ENCODE data around the gene PROSER2.

PROSER2 gene, protein sequence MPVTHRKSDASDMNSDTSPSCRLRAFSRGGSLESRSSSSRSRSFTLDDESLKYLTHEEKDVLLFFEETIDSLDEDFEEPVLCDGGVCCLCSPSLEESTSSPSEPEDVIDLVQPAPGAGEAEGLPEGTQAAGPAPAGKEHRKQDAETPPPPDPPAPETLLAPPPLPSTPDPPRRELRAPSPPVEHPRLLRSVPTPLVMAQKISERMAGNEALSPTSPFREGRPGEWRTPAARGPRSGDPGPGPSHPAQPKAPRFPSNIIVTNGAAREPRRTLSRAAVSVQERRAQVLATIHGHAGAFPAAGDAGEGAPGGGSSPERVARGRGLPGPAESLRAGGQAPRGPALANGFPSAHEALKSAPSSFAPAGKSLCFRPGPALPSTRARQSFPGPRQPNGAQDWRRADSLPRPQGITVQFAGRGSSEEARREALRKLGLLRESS

DNA sequence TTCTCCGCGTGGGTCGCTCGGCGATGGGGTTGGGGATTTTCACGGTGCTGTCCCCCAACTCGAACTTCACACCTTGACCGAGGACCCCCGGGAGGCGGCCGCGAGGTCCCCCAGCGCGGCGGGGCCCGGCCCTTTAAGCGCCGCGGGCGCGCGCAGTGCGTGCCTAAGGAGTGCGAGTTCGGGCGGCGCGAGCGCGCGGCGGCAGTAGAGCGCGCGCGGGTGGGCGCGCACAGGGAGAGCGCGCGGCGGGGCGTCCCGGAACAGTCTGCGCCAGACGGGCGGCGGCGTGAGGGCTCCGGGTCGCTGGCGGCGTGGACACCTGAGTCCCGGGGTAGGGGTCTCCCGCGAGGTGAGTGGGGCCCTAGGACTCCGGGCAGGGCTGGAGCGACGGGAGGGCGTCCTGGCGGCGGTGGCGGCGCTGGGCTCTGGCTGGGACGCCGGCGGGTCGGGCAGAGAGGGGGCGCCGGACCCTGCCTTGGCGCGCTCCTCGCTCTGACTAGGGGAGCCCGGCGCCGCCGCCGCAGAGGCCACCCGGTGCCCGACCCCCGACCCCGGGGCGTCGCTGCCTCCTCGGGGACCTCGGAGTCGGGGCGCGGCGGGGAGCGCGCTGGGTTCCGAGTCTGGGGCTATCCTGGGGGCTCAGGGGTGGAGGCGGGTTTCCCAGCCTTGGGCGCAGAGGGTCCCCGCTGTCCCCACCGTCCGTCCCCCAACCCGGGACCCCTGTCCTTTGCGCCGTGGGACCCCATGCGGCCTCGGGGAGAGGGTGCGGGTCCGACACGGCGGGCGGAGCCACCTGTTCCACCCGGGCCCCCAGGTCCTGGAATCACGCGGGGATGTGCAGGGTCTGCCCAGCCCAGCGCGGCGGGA is at the start of gene PROSER2:
Gene PROSER2, plus strand, starts transcription at position 235 of the 867 bp plus-strand sequence. CDS start 28,722 bp downstream, outside the sequence.
- no peak for DNase-seq

DNA sequence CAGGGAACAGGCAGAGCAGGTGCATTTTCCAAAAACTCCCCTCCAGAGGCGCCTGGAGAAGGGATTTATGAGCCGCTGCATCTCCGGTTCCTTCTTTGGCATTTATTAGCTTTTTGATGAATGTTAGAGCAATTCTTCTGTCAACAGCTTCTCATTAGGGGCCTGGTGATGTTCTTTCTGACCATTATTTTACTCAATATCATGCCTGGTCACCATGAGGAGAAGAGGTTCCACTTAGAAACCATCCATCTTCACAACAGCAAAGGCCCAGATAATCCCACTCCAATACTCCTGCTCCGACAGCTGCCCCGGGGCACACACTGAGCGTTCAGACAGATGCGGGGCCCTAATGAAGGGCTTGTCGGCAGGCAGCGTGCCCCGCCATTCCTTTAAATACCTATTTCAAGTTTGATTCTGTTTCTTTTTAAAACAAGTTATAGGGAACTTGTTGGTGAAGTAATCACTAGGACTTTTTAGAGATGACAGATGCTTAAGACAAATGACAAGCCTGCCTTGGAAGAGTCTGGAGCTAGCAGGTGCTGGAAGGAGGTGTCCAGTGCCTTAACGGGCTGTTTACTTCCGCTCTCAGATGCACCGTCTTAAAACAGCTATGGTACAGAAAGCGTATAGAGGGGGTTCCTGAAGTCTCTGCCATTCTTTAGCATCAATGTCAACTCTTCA is 49.3 kb upstream of the PROSER2 start:
- DNase-seq = no peak

DNA sequence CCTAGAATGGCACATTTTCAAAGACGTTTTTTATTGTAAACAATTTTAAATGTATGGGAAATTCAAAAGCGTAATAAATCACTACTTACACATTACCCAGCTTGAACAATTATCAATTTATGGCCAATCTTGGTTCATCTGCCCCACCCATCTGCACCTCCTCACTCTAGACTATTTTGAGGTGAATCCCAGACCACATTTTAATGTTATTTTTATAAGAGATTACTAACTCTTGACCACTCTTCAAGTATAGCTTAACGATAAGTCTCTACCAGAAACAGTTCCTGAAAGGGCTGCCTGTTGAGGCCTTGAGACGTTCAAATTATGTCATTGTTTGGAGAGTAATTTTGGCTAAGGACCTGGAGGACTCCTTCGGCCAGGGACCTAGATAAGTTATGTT is 47.7 kb upstream of the PROSER2 start:
- no peak for DNase-seq

DNA sequence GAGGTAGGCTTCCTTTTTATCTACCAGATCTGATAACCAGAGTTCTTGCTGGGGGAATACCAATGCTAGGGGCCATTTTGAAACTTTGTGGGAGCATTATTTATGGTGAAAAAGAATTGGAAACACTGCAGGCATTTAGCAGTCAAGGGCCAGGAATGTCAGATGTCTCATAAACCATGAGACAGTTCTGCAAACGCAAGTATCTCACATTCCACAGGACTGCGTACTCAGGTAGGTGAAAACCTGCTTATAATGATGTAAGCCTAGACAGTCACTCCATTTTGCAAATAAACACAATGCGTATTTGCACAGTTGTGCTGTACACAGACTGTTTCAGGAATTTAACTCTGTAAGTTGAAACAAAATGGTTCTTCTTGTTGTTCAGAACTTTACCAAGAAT is 47.1 kb upstream of the PROSER2 start:
- no peak for DNase-seq

DNA sequence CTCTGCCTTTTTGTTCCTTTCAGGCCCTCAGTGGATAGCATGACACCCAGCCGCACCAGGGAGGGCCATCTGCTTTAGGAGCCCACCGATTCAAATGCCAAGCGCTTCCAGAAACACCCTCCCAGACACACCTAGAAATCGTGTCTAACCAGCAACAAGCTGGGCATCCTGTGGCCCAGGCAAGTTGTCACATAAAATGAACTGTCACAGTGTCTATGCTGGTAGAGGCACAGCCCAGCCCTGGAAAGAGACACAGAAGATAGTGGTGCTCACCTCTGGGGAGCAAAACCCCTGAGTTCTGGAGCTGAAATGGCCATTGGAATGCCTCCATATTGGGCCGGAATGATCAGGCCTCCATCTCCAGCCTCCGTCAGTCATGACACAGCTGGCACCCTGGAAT is 42.0 kb upstream of the PROSER2 start:
- DNase-seq = no peak

DNA sequence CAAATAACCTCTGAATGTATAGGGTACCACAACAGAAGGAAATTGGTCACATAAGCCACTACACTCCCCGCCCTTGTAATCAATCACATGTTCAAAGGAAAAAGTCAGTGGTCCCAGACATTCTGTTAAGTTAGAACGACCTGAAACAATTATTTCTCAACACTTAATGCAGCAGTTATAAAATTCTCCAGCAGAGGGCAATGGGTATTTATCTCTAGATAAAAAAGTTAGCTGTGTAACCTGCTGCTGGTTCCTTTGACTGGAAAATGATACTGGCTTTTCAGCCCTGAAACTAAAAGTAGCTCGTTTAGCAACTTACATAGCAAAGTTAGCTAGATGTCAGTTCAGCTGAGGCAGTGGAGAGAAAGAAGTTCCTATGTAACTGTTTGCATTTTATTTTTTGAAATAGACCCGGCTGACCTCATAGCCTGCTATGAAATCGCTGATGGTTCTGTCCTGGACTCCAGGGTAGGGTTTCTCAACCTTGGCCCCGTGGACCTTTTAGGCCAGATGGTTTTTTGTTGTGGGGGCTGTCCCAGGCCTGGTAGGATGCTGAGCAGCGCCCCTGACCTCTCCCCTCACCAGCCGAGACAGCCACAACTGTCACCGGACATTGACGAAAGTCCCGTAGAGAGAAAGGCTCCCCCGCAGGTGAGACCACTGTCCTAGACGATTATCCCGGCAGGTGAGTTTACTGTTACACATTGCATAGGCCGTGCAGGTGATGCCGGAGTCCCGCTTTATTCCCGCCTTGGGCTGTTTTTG is 40.2 kb upstream of the PROSER2 start:
- peak; percentile 74 for DNase-seq

DNA sequence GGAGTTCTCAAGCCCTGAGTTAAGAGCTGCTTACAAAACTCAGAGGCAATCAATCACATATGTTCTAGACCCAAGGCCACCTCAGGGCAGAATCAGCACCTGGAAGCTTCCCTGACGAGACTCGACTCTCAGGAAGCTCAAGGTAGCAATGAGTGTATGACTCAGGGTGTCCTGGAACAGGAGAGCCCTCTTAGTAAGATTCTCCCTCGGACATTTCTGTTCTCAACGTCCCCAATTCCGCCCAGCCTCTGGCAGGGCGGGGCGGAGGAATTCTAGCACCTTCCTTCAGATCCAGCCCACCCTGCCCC is 39.6 kb upstream of the PROSER2 start:
- no peak for DNase-seq

DNA sequence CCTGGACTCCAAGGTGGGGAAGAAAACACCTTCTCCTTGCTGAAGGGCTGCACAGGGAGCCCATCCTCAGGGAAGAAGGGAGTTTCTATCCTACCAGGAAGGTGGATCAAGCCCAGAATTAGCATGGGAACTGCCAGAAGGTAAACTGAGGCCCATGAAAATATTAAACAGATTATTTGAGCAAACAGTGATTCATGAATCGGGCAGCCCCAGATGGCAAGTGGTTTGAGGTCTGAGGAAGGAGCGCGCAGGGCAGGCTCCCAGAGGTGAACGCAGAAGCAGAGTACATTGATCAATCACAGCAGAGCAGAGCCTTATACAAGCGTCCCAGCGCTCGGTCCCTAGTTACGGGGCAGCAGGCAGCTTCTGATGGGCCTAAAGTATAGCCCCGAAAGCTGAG is 35.8 kb upstream of the PROSER2 start:
- DNase-seq = no peak

DNA sequence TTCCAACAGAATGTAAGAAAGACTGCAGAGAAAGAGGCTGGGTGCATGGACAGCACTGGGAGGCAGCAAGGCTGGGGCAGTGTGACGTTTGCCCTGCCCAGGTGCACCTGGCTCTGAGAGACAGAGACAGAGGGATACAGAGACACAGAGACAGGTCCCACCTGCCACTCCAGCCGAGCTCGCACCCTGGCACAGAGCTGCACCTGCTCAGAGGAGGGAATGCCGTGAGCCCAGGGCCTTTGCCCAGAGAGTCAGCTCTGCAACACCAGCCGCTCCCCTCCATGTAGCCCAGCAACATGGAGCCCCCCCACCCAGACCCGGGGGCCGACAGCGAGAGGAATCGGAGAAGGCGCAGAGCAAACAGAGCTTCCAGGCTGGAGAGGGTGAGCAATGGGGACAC is 35.3 kb upstream of the PROSER2 start:
- no peak for DNase-seq

DNA sequence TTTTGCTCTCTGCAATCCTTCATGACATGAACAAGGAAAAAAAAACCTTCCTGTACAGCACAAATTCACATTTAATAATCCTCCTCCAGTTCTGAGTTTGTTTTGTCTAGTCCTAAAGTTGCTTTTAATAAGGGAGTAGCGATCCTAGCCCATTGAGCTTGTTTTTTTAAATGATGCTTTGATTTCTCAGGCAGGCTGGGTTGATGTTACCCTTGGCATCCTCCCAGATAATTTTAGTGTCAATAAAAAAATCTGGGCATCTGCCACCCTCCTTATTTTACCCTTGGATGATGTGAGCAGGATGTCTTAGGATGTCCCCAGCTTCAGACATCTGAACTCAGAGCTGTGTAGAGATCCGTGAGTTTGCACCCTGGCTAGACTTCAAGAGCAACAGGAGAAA is 33.9 kb upstream of the PROSER2 start:
- DNase-seq = no peak

DNA sequence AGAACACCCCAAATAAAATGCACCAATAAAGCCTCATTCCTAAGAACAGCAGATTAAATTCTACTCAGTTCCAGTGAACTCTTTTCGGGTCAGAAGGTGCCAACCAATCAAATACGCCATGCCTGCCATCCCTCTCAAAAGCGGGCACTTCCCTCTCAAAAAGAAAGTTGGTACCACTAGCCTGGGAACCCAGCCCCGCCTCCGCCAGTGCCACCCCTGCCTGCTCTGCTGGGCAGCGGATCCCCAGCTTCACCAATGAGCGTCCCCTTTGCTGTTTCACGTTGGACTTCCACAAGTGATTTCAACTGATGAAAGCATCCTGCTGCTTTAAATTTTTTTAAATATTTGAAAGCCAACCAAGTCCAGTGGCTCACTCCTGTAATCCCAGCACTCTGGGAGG is 33.2 kb upstream of the PROSER2 start:
- no peak for DNase-seq

DNA sequence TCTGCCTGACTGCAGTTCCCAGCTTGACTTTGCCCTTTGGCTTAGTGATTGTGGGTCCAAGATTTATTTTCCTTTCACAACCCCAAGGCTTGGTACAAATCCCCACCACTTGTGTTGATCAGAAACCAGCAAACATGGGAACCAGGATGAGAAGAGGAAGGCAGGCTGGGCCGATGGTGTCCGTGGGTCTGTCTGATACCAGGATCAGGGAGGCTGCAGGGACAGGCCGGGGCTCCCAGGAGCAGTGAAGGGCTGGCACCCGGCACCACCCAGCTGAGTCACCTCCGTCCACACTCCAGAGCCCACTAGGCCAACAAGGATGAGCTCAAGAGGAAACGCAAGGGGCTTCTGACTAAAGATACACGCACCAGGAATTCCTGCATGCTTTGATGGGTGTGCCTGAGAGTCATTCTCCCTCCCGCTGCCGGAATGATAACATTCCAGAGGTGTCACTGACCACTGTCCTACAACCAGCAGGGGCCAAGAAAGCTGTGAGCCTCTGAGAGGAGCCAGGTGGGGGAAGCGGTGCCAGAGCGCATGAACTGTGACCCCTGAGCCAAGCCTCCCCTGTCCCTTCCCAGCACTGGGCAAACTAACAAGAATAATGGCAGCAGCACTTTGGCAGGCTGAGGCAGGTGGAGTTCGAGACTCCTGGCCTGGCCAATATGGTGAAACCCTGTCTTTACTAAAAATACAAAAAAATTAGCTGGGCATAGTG is 29.2 kb upstream of the PROSER2 start:
- DNase-seq = no peak

DNA sequence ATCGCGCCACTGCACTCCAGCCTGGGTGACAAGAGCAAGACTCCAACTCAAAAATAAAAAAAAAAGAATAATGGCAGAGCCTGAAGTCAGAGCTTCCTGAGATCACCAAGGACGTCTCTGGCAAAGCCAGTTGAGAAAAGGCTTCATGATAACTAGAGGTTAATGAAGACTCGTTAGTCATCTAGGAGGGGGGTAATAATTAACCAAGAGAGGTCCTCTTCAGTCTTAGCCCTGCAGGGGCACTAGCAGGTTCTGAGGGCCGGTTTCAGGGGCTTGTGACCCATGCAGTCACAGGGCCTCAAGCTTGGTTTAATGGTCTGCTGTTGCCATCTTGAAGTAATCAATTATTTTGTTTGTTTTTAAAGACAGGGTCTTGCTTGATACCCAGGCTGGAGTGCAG is 28.6 kb upstream of the PROSER2 start:
- no peak for DNase-seq

DNA sequence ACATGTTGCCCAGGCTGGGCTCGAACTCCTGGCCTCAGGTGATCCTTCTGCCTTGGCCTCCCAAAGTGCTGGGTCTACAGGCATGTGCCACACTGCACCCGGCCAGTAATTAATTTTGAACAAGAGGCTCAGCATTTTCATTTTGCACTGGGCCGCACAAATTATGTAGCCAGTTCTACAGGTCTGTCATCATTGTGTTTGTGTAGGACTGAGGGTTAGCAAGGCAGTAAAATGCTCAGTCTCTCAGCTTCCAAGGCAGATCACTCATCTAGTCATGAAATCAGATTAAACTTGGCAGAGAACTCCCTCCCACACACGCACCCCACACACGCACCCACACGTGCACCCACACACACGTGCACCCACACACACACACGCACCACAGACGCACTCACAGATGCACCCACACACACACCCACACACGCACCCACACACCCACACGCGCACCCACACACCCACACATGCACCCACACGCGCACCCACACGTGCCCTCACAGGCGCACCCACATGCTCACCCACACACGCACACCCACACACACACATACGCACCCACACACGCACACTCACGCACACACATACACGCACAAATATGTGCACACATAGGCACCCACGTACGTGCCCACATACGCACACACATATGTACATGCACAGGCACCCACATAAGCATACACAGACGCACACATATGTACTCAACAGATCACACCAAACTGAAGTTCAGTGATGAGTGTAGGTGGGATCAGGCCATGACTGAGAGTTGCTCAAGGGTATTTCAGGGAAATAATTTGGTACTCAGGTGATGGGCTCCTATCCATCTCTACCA is 27.8 kb upstream of the PROSER2 start:
- no peak for DNase-seq

DNA sequence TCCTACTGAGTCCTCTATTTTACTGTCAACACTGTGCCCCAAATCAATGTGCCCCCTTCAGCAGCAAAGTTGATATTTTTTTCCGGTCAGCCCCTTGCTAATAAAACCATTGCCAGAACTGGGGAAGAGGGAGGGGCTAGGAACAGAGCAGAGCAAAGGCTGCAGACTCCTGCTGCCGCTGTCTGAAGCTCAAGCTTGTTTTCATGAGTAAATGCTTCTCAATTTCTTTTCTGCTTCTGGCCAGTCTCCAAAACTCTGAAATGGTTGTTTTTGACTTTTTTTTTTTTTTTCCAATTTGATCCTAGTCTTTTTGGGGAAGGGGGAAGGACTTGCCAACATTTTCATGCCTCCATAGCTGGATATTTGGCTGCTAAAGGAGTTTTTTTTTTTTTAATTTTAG is 26.7 kb upstream of the PROSER2 start:
- no peak for DNase-seq

DNA sequence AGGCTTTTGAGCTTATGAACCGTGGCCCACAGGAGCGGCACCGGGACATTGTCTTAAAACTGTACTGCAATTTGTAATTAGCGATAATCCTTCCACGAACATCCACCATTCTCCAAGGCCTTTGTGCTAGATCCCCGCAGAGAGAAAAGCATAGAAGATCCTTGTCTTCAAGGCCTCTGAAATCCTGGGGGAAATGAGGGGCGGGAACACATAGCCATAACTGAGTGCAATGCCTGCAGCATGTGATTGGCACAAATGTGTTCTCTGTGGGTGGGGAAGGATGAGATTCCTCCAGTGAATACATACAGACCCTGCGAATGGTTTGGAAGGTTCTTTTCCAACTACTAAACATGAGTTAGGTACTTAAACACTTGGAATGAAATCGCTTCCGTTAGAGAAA is 25.9 kb upstream of the PROSER2 start:
- no peak for DNase-seq

DNA sequence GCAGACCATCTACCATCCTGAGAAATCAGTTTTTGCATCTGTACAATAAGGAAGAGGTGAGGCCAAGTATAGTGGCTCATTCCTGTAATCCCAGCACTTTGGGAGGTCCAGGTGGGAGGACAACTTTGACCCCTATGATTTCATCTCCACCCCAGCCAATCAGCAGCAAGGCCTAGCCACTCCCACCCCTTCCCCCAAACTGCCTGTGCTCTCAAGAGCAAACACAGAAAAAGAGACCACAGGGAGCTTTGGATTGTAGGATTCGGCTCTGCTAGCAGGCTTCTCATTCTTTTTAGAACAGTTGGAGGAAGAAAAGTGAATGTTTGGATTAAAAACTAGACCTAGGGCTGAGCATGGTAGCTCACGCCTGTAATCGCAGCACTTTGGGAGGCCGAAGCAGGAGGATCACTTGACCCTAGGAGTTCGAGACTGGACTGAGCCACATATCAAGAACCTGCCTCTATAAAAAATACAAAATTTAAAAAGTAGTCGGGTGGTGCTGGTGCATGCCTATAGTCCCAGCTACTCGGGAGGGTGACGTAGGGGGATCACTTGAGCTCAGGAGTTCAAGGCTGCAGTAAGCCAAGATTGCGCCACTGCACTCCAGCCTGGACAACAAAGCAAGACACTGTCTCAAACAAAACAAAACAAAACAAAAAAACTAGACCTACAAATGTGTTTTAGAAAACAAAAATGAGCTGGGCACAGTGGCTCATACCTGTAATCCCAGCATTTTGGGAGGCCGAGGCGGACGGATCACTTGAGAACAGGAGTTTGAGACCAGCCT is 25.1 kb upstream of the PROSER2 start:
- no peak for DNase-seq

DNA sequence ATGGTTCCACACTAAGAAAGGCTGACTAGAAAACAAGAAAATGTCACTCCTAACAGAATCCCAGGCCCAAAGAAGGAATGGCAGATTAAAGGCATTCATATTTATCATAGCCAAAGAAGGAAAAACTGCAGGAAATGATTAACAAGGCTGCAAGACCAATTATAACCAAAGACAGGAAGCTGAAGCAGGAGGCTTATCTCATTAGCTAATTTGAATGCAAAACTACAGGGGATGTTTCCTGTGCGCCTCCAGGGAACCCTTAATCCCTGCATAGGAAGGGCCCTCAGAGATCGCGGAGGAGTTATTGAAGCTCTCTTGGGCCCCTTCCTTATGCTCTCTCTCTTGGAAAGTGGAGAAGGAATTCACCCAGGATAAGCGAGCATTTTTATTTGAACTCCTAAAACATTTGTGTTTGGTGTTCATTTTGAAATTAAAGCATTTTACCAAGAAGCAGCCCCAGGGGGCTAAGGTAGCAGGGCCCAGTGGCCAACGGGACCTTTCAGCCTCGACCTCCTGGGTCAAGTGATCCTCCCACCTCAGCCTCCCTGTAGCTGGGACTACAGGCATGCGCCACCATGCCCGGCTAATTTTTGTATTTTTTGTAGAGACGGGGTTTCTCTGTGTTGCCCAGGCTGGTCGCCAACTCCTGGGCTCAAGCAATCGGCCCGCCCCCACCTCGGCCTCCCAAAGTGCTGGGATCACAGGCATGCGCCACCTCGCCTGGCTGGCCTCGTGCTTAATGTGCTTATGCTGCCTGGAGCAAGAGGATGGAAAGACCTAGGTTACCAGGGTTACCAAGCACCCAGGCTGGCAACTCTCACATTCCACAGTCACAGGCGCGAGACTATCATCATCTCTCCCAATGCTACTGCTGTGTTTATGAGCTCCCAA is 24.1 kb upstream of the PROSER2 start:
- DNase-seq = no peak

DNA sequence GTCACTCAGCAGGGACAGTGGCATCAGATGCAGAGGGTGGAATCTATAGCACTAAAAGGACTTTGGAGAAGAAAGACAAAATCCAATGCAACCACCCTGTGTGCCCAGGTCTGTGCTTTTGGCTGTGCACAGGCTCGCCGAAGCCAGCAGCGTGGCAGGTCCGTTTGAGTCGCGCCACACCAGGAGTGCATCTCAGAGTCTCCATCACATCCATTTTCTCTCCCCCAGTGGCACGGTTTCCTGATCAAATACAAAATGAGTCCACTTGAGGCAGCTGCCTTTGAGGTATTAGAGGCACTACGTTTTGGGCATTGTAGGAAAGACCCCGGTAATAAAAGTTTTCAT is 23.4 kb upstream of the PROSER2 start:
- no peak for DNase-seq

DNA sequence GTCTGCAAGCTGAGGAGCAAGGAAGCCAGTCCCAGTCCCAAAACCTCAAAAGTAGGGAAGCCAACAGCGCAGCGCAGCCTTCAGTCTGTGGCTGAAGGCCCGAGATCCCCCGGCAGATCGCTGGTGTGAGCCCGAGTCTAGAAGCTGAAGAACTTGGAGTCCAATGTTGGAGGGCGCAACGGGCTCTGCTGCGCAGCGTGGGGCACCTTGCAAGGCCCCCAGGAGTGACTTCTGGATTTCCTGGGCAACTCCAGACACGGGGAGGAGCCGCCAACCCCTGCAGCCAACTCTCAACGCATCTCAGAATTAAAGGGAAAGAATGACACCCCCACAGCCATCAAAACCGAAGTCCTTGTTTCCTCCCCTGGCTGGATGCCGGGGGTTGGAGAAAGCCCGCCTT is 18.8 kb upstream of the PROSER2 start:
- DNase-seq = no peak

Measured in NCI-H1694 (cell line).